Esophagus (tissue), 2 donors: ENCODE data around the gene TAPT1. TPM values are rescaled to one million over a fixed set of nuclear protein-coding genes. Genes with fewer than 3 reads are reported as not detected.

Experiments
- H3K27ac ChIP-seq, 2 donors: one replicate each; pipeline ENCODE4 v1.5.1; 2013; ENCODE audit warnings: low read depth in 2 of 2, mild to moderate bottlenecking in 2 of 2, inconsistent platforms in 1 of 2, low read length in 1 of 2, moderate library complexity in 1 of 2
- H3K27me3 ChIP-seq, 2 donors: one replicate each; pipeline ENCODE4 v1.6.1; 2013; ENCODE audit warnings: low read length in 2 of 2, control low read depth in 1 of 2, mild to moderate bottlenecking in 1 of 2; ENCODE audit not compliant: insufficient read depth in 2 of 2, control insufficient read depth in 1 of 2
- H3K36me3 ChIP-seq, 2 donors: one replicate each; pipeline ENCODE4 v1.6.1; 2013; ENCODE audit warnings: low read length in 1 of 2; ENCODE audit not compliant: control insufficient read depth in 2 of 2, insufficient read depth in 2 of 2
- H3K4me1 ChIP-seq, 2 donors: one replicate each; pipeline ENCODE4 v1.6.1; 2013; ENCODE audit warnings: low read length in 1 of 2; ENCODE audit not compliant: control insufficient read depth in 2 of 2, insufficient read depth in 2 of 2
- H3K4me3 ChIP-seq, 2 donors: one replicate each; pipeline ENCODE4 v1.5.1; 2013; ENCODE audit warnings: low read length in 2 of 2, mild to moderate bottlenecking in 2 of 2, low read depth in 1 of 2, moderate library complexity in 1 of 2
- H3K9me3 ChIP-seq, 2 donors: one replicate each; pipeline ENCODE4 v1.6.1; 2013; ENCODE audit warnings: mild to moderate bottlenecking in 2 of 2, low read depth in 1 of 2, low read length in 1 of 2, moderate library complexity in 1 of 2; ENCODE audit not compliant: control insufficient read depth in 2 of 2, insufficient read depth in 1 of 2
- WGBS, 2 donors: extraction: QIAGEN DNeasy Blood & Tissue Kit; methylation state at CpG; one replicate each; pipeline ENCODE4 v1.1.7; 2013; 5-methylcytosine and 5-hydroxymethylcytosine counted together
- polyA plus RNA-seq, 2 donors: library from polyadenylated mRNA; stranded (reverse); fragments of 200-250 nt; gene quantifications; one replicate each; pipeline ENCODE4 v1.2.3, GENCODE V29; 2013
- donor health status: healthy with polysubstance abuse.
- donor health status: Bipolar disorder and iron deficiency.

The TAPT1 gene
- polyA plus RNA-seq, 2 donors, result 6.6 to 8.3 TPM

- Histone ChIP-seq H3K4me1 (no peaks in the 10 kb centered on the region), H3K9me3 (no peaks in the 10 kb centered on the region), H3K36me3 (peaks cover 5 to 7% of the 10 kb centered on the region in 2 donors), H3K27me3 (no peaks in the 10 kb centered on the region), H3K4me3 (no peak overlapping the region), H3K27ac (no peak overlapping the region)
- WGBS, 2 donors, result 40 to 68% methylated on average over 2 of the region's 2 CpGs
These were observed 27.1 kb upstream of the TAPT1 start for GRCh38 chr4:16253127-16253960.

DNA sequence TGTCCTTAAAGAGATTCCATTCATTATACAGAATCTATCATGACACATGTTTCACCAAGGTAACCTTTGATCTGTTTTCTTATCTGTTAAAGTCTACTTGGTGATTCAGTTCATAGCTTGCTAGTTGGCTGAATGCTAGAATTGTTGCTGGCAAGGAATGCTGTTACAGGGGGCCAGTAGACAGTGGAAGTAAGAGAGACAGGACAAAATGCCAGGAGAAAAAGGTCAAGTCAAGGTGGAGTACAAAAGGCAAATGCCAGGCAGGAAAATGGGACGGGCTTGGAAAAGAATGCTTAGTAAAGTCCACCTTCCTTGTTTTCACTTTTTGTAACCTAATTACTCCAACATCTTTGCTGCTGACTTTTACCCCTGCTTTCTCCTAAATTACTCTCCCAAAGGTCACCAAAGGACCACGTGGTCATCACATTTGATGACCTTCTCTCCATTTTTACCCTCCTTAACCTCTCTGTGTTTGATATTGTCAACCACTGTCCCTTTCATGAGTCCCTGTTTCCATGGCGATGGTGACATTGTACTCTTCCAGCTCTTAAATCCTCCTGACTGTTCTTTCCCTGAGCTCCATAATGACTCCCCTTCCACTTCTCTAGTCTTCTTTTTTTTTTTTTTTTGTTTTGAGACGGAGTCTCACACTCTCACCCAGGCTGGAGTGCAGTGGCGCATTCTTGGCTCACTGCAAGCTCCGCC is 24.5 kb upstream of the TAPT1 start:
- WGBS, 2 donors, result 76 to 91% methylated on average over 6 of the region's 6 CpGs
- Histone ChIP-seq H3K36me3 (peaks cover 0 to 3% of the 10 kb centered on the region in 2 donors), H3K27ac (no peak overlapping the region)

DNA sequence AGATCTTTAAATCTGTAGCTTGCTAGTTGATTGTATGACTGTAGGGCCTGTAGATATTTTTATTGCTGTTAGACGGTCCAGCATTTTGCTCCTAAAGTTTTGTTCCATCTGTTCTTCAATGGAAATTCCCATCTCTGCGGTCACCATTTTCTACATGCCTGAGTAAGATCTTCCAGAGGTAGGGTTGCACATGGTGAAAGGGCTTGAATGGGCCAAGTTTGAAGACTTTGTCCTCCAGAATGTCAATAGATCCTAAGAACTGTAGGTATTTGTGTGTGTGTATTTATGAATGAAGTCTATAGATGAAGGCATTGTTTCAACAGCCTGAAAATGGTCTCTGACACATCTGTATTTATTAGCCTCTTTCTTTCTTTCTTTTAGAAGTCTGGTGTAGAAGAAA is 22.3 kb upstream of the TAPT1 start:
- 97 to 98% methylated on average over 2 of the region's 2 CpGs for WGBS, 2 donors
- H3K4me1 ChIP-seq, result no peaks in the 10 kb centered on the region
- no peaks in the 10 kb centered on the region for H3K27me3 ChIP-seq

More for the DNA sequence above, 24.5 kb upstream of the TAPT1 start:
- H3K27me3 ChIP-seq, result no peaks in the 10 kb centered on the region
- no peak overlapping the region for H3K4me3 ChIP-seq
- no peaks in the 10 kb centered on the region for H3K4me1 ChIP-seq
- H3K9me3 ChIP-seq, result no peaks in the 10 kb centered on the region

DNA sequence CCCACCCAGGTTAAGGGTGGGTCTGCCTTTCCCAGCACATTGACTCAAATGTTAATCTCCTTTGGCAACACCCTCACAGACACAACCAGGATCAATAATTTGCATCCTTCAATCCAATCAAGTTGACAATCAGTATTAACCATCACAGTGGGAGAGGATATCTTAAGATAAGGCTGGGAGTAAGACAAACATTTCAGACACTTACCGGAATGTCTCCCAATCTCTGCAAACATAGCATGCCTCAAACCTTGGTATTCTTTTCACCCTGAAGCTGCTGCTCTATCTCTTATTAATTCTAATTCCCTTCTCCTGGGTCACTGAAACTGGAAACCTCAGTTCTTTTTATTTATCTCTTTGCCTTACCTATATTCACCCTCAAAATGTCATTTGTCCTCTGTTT is 19.0 kb upstream of the TAPT1 start:
- H3K36me3 ChIP-seq, result no peaks in the 10 kb centered on the region
- WGBS, 2 donors, result 97 to 100% methylated on average over 1 of the region's 1 CpG
- H3K4me1 ChIP-seq, result no peaks in the 10 kb centered on the region
- H3K27me3 ChIP-seq, result no peaks in the 10 kb centered on the region
- H3K9me3 ChIP-seq, result no peaks in the 10 kb centered on the region
- H3K4me3 ChIP-seq, result no peak overlapping the region
- no peak overlapping the region for H3K27ac ChIP-seq

More for the DNA sequence above, 22.3 kb upstream of the TAPT1 start:
- Histone ChIP-seq H3K36me3 (peaks cover 0 to 3% of the 10 kb centered on the region in 2 donors), H3K27ac (no peak overlapping the region), H3K4me3 (no peak overlapping the region), H3K9me3 (no peaks in the 10 kb centered on the region)

- Histone ChIP-seq H3K27ac (no peak overlapping the region), H3K4me3 (no peak overlapping the region)
- 88 to 89% methylated on average over 4 of the region's 4 CpGs for WGBS, 2 donors
These were observed 17.0 kb upstream of the TAPT1 start for GRCh38 chr4:16243285-16243684.

GRCh38 chr4:16240300-16240699 is 14.0 kb upstream of the TAPT1 start:
- Histone ChIP-seq H3K9me3 (no peaks in the 10 kb centered on the region), H3K4me1 (no peaks in the 10 kb centered on the region), H3K36me3 (no peaks in the 10 kb centered on the region), H3K27me3 (no peaks in the 10 kb centered on the region), H3K27ac (no peak overlapping the region), H3K4me3 (no peak overlapping the region)

More at GRCh38 chr4:16243285-16243684, 17.0 kb upstream of the TAPT1 start:
- no peaks in the 10 kb centered on the region for H3K27me3 ChIP-seq
- no peaks in the 10 kb centered on the region for H3K36me3 ChIP-seq
- H3K4me1 ChIP-seq, result no peaks in the 10 kb centered on the region
- H3K9me3 ChIP-seq, result no peaks in the 10 kb centered on the region

GRCh38 chr4:16239086-16239485 is 12.8 kb upstream of the TAPT1 start:
- H3K4me1 ChIP-seq, result no peaks in the 10 kb centered on the region
- no peaks in the 10 kb centered on the region for H3K27me3 ChIP-seq
- H3K27ac ChIP-seq, result no peak overlapping the region
- WGBS, 2 donors, result 97% methylated on average over 3 of the region's 3 CpGs
- H3K36me3 ChIP-seq, result no peaks in the 10 kb centered on the region
- H3K4me3 ChIP-seq, result no peak overlapping the region
- H3K9me3 ChIP-seq, result no peaks in the 10 kb centered on the region

DNA sequence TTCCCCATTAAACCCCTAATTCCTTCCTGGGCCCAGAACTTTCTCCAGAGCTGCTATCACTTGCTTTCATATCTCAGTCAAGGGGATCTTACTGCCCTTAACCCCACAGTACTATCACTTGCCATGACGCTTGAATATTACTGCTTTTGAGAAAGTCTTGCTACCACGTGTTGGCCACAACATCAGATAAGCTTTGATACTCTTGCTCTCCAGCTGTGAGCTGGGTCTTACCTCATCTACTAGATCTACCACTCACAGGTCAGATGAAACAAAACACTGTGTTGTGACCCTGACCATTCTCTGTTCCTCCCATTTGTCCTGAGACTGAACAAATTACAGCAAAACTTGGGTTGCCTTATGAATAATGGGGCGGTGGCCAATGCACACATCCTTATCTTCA is 12.1 kb upstream of the TAPT1 start:
- H3K4me1 ChIP-seq, result no peaks in the 10 kb centered on the region

GRCh38 chr4:16237715-16238114 is 11.4 kb upstream of the TAPT1 start:
- Histone ChIP-seq H3K27ac (no peak overlapping the region), H3K36me3 (no peaks in the 10 kb centered on the region), H3K4me1 (no peaks in the 10 kb centered on the region), H3K4me3 (no peak overlapping the region), H3K27me3 (no peaks in the 10 kb centered on the region), H3K9me3 (no peaks in the 10 kb centered on the region)
- 90% methylated on average over 7 of the region's 7 CpGs for WGBS, 2 donors

More for the DNA sequence above, 12.1 kb upstream of the TAPT1 start:
- Histone ChIP-seq H3K4me3 (no peak overlapping the region), H3K36me3 (no peaks in the 10 kb centered on the region), H3K27ac (no peak overlapping the region), H3K9me3 (no peaks in the 10 kb centered on the region), H3K27me3 (no peaks in the 10 kb centered on the region)
- 81 to 82% methylated on average over 3 of the region's 3 CpGs for WGBS, 2 donors
